H9 (cell line): ENCODE data around the gene CRY1. TPM values are rescaled to one million over a fixed set of nuclear protein-coding genes. Genes with fewer than 3 reads are reported as not detected.

Experiments used
- DNase-seq: peaks from one replicate; pipeline ENCODE4 v3.0.0-alpha.2; 2017
- H2AFZ ChIP-seq: one replicate; pipeline ENCODE4 v1.6.1; 2013; ENCODE audit warnings: mild to moderate bottlenecking, low read length, control low read depth, moderate library complexity
- H2AK5ac ChIP-seq: 2 replicates; pipeline ENCODE4 v1.6.1; 2013; ENCODE audit warnings: low read length, control low read depth, mixed read lengths; ENCODE audit not compliant: insufficient read length
- H2BK120ac ChIP-seq: one replicate; pipeline ENCODE4 v1.6.1; 2013; ENCODE audit warnings: low read depth, mild to moderate bottlenecking, low read length, control low read depth, inconsistent platforms; ENCODE audit not compliant: poor library complexity, severe bottlenecking
- H2BK12ac ChIP-seq: 2 replicates; pipeline ENCODE4 v1.6.1; 2013; ENCODE audit warnings: low read length, control low read depth, mixed read lengths, low read depth; ENCODE audit not compliant: insufficient read length
- H2BK15ac ChIP-seq: 2 replicates; pipeline ENCODE4 v1.6.1; 2013; ENCODE audit warnings: low read depth, low read length, control low read depth
- H2BK20ac ChIP-seq: one replicate; pipeline ENCODE4 v1.6.1; 2013; ENCODE audit warnings: low read depth, mild to moderate bottlenecking, low read length, control low read depth, inconsistent platforms; ENCODE audit not compliant: poor library complexity, severe bottlenecking
- H2BK5ac ChIP-seq: 2 replicates; pipeline ENCODE4 v1.6.1; 2013; ENCODE audit warnings: low read length, control low read depth, mixed read lengths; ENCODE audit not compliant: insufficient read length
- H3K14ac ChIP-seq: 2 replicates; pipeline ENCODE4 v1.6.1; 2013; ENCODE audit warnings: low read length, control low read depth; ENCODE audit not compliant: insufficient read depth
- H3K18ac ChIP-seq: 2 replicates; pipeline ENCODE4 v1.6.1; 2013; ENCODE audit warnings: low read depth, mild to moderate bottlenecking, mixed read lengths, low read length, control low read depth; ENCODE audit not compliant: insufficient read length
- H3K23ac ChIP-seq: 2 replicates; pipeline ENCODE4 v1.6.1; 2013; ENCODE audit warnings: low read length, control low read depth, mixed read lengths, low read depth; ENCODE audit not compliant: insufficient read length
- H3K23me2 ChIP-seq: 2 replicates; pipeline ENCODE4 v1.6.1; 2013; ENCODE audit warnings: low read depth, mild to moderate bottlenecking, mixed read lengths, low read length, control low read depth; ENCODE audit not compliant: insufficient read length, poor library complexity, severe bottlenecking
- H3K27ac ChIP-seq: 2 replicates; pipeline ENCODE4 v1.5.1; 2013; ENCODE audit warnings: low read length, control low read depth, mixed read lengths, low read depth; ENCODE audit not compliant: insufficient read length
- H3K27me3 ChIP-seq: 2 replicates; pipeline ENCODE4 v1.6.1; 2013; ENCODE audit warnings: low read length, control low read depth, inconsistent platforms; ENCODE audit not compliant: insufficient read depth
- H3K4ac ChIP-seq: 2 replicates; pipeline ENCODE4 v1.6.1; 2013; ENCODE audit warnings: low read depth, mild to moderate bottlenecking, control low read depth, inconsistent platforms, low read length, moderate library complexity
- H3K4me1 ChIP-seq: 2 replicates; pipeline ENCODE4 v1.6.1; 2013; ENCODE audit warnings: low read length, control low read depth, inconsistent platforms; ENCODE audit not compliant: insufficient read depth
- H3K4me2 ChIP-seq: 2 replicates; pipeline ENCODE4 v1.6.1; 2013; ENCODE audit warnings: low read length, control low read depth, mixed read lengths; ENCODE audit not compliant: insufficient read length, insufficient read depth
- H3K56ac ChIP-seq: 2 replicates; pipeline ENCODE4 v1.6.1; 2013; ENCODE audit warnings: low read depth, mild to moderate bottlenecking, mixed read lengths, low read length, control low read depth; ENCODE audit not compliant: insufficient read length
- H3K79me1 ChIP-seq: 2 replicates; pipeline ENCODE4 v1.6.1; 2013; ENCODE audit warnings: low read depth, mild to moderate bottlenecking, moderate library complexity, low read length, control low read depth, inconsistent platforms; ENCODE audit not compliant: insufficient read depth, poor library complexity, severe bottlenecking
- H3K79me2 ChIP-seq: 2 replicates; pipeline ENCODE4 v1.6.1; 2013; ENCODE audit warnings: low read length, control low read depth, inconsistent platforms; ENCODE audit not compliant: insufficient read depth
- H3K9ac ChIP-seq: 2 replicates; pipeline ENCODE4 v1.6.1; 2013; ENCODE audit warnings: low read length, control low read depth, mixed read lengths; ENCODE audit not compliant: insufficient read length; ENCODE audit errors: extremely low read depth
- H3K9me3 ChIP-seq: one replicate; pipeline ENCODE4 v1.6.1; 2013; ENCODE audit warnings: low read depth, low read length, inconsistent platforms; ENCODE audit not compliant: control insufficient read depth
- H3T11ph ChIP-seq: one replicate; pipeline ENCODE4 v1.6.1; 2013; ENCODE audit warnings: mild to moderate bottlenecking, low read length, control low read depth, inconsistent platforms
- H4K20me1 ChIP-seq: one replicate; pipeline ENCODE4 v1.6.1; 2013; ENCODE audit not compliant: control insufficient read depth, insufficient read length, insufficient read depth
- H4K5ac ChIP-seq: 2 replicates; pipeline ENCODE4 v1.6.1; 2013; ENCODE audit warnings: low read depth, mild to moderate bottlenecking, mixed read lengths, low read length, control low read depth; ENCODE audit not compliant: insufficient read length
- H4K8ac ChIP-seq: replicated peaks from 2 replicates; pipeline ENCODE4 v1.6.1; 2013; ENCODE audit warnings: low read length, control low read depth, mixed read lengths, low read depth; ENCODE audit not compliant: insufficient read length
- H4K91ac ChIP-seq: 2 replicates; pipeline ENCODE4 v1.6.1; 2013; ENCODE audit warnings: low read depth, mild to moderate bottlenecking, moderate library complexity, mixed read lengths, low read length, control low read depth; ENCODE audit not compliant: insufficient read length
- H3K27ac Mint-ChIP-seq, 3 experiments: 2 replicates in 2 of 3; 3 replicates in 1 of 3; pipeline ENCODE4 v1.8.0; 2020 to 2021; ENCODE audit warnings: mixed read lengths in 3 of 3, mild to moderate bottlenecking in 1 of 3, moderate library complexity in 1 of 3
- H3K27me3 Mint-ChIP-seq: 2 replicates; pipeline ENCODE4 v1.8.0; 2021; ENCODE audit warnings: low read depth, mild to moderate bottlenecking, moderate library complexity, mixed read lengths
- H3K36me3 Mint-ChIP-seq, 3 experiments: 2 replicates in 2 of 3; 3 replicates in 1 of 3; pipeline ENCODE4 v1.8.0; 2020 to 2021; ENCODE audit warnings: low read depth in 3 of 3, mixed read lengths in 3 of 3; ENCODE audit not compliant: insufficient read depth in 1 of 3
- H3K4me1 Mint-ChIP-seq, 2 experiments: 2 replicates each; pipeline ENCODE4 v1.8.0; 2020; ENCODE audit warnings: mixed read lengths in 2 of 2
- H3K4me3 Mint-ChIP-seq, 2 experiments: 2 replicates in 1 of 2; 3 replicates in 1 of 2; pipeline ENCODE4 v1.8.0; 2020 to 2021; ENCODE audit warnings: mild to moderate bottlenecking in 2 of 2, mixed read lengths in 2 of 2, moderate library complexity in 1 of 2
- H3K9me3 Mint-ChIP-seq, 2 experiments: 2 replicates in 1 of 2; 3 replicates in 1 of 2; pipeline ENCODE4 v1.8.0; 2020; ENCODE audit warnings: mild to moderate bottlenecking in 2 of 2, mixed read lengths in 2 of 2, moderate library complexity in 1 of 2
- CTCF ChIP-seq: fragments of 200-600 bp; sonication (generic); conservative IDR thresholded peaks from 3 replicates; pipeline ENCODE4 v1.8.0; 2021; ENCODE audit warnings: antibody characterized with exemption, mild to moderate bottlenecking
- WGBS: extraction: QIAGEN DNeasy Blood & Tissue Kit; methylation state at CpG from one replicate; pipeline ENCODE4 v1.1.7; 2013; ENCODE audit warnings: missing lambda C conversion rate, low lambda C conversion rate, mixed read lengths; ENCODE audit not compliant: insufficient read length; ENCODE audit errors: extremely low coverage; 5-methylcytosine and 5-hydroxymethylcytosine counted together
- total RNA-seq: library from RNA; stranded (reverse); gene quantifications from 2 replicates; pipeline ENCODE4 v1.2.1, GENCODE V29; 2021

The CRY1 gene
- total RNA-seq, 1 experiment from 2014 or later: 23.5 TPM

GRCh38 chr12:106960443-106960842 is 132.9 kb downstream of the CRY1 start:
- H3K27ac Mint-ChIP-seq: no peak overlapping the region
- H2AK5ac ChIP-seq: no peak overlapping the region
- no peak for TF ChIP-seq CTCF
- H4K91ac ChIP-seq: no peak overlapping the region
- no peak overlapping the region for H3K4me2 ChIP-seq
- H3K9ac ChIP-seq: no peak overlapping the region
- no peak overlapping the region for H3K18ac ChIP-seq
- H3T11ph ChIP-seq: no peak overlapping the region
- H2AFZ ChIP-seq: no peak overlapping the region
- H4K20me1 ChIP-seq: no peaks in the 10 kb centered on the region
- H3K23ac ChIP-seq: no peak overlapping the region
- no peak overlapping the region for H3K56ac ChIP-seq
- no peak overlapping the region for H4K5ac ChIP-seq
- WGBS: no CpG with 5 or more reads among the region's 3 CpGs
- H3K79me1 ChIP-seq: no peaks in the 10 kb centered on the region
- no peak overlapping the region for H2BK20ac ChIP-seq
- no peaks in the 10 kb centered on the region; the same call in 1 of the 2 replicates for H3K27me3 Mint-ChIP-seq
- H3K9me3 ChIP-seq: no peaks in the 10 kb centered on the region
- H3K4me1 ChIP-seq: no peaks in the 10 kb centered on the region
- H2BK5ac ChIP-seq: no peak overlapping the region
- no peak overlapping the region for H2BK15ac ChIP-seq
- no peak overlapping the region for H2BK12ac ChIP-seq
- H3K4me3 Mint-ChIP-seq: no peak overlapping the region
- DNase-seq: no peak
- no peak overlapping the region for H3K14ac ChIP-seq
- H3K9me3 Mint-ChIP-seq: no peaks in the 10 kb centered on the region; a peak in 1 of 5 replicates
- H4K8ac ChIP-seq: no peak overlapping the region
- no peak overlapping the region for H2BK120ac ChIP-seq
- no peaks in the 10 kb centered on the region for H3K36me3 Mint-ChIP-seq
- H3K27ac ChIP-seq: no peak overlapping the region
- peaks cover 13% of the 10 kb centered on the region in 2 experiments for H3K4me1 Mint-ChIP-seq
- peaks cover 10% of the 10 kb centered on the region for H3K23me2 ChIP-seq
- 0 out of 2 replicates have a peak, but pooled peaks cover 2% of the 10 kb centered on the region for H3K79me2 ChIP-seq
- H3K27me3 ChIP-seq: no peaks in the 10 kb centered on the region; the same call in 1 of the 2 replicates
- H3K4ac ChIP-seq: no peak overlapping the region
